Neural cell (in vitro differentiated cells): ENCODE measurements around the gene CDH4. TPM values are rescaled to one million over a fixed set of nuclear protein-coding genes. Genes with fewer than 3 reads are reported as not detected.

Experiments used
- H2AFZ ChIP-seq: fragments of 200-600, 300-800 bp; sonication (generic), shearing (Covaris generic); 2 replicates; pipeline ENCODE4 v1.6.0; 2014; ENCODE audit warnings: low read depth, mild to moderate bottlenecking, antibody characterized with exemption, low read length, moderate library complexity
- H3F3A ChIP-seq: fragments of 200-600 bp; shearing (Covaris generic); 2 replicates; pipeline ENCODE4 v1.6.1; 2016; ENCODE audit warnings: mild to moderate bottlenecking, moderate library complexity, mixed read lengths, antibody characterized with exemption, low read length; ENCODE audit not compliant: insufficient read depth, poor library complexity, severe bottlenecking
- H3K27ac ChIP-seq: fragments of 200-600, 300-800 bp; sonication (generic), shearing (Covaris generic); 2 replicates; pipeline ENCODE4 v1.5.1; 2014; ENCODE audit warnings: mild to moderate bottlenecking, low read length, moderate library complexity
- H3K27me3 ChIP-seq: fragments of 300-800, 200-600 bp; sonication (generic), shearing (Covaris generic); 2 replicates; pipeline ENCODE4 v1.6.0; 2014; ENCODE audit warnings: mild to moderate bottlenecking, low read depth, low read length, moderate library complexity; ENCODE audit not compliant: insufficient read depth
- H3K36me3 ChIP-seq: fragments of 300-800, 200-600 bp; sonication (generic), shearing (Covaris generic); 2 replicates; pipeline ENCODE4 v1.5.1; 2014; ENCODE audit warnings: mild to moderate bottlenecking, antibody characterized with exemption, low read length, moderate library complexity; ENCODE audit not compliant: insufficient read depth
- H3K4me2 ChIP-seq: fragments of 300-800, 200-600 bp; sonication (generic), shearing (Covaris generic); 2 replicates; pipeline ENCODE4 v1.6.0; 2014; ENCODE audit warnings: mild to moderate bottlenecking, low read length
- H3K4me3 ChIP-seq: fragments of 300-800, 200-600 bp; sonication (generic), shearing (Covaris generic); 2 replicates; pipeline ENCODE4 v1.5.1; 2014; ENCODE audit warnings: mild to moderate bottlenecking, low read length, moderate library complexity
- H3K79me2 ChIP-seq: fragments of 200-600 bp; shearing (Covaris generic); replicated peaks from 2 replicates; pipeline ENCODE4 v1.6.0; 2014; ENCODE audit warnings: mild to moderate bottlenecking, low read length, moderate library complexity; ENCODE audit not compliant: insufficient read depth
- H3K9ac ChIP-seq: fragments of 300-800, 200-600 bp; sonication (generic), shearing (Covaris generic); 2 replicates; pipeline ENCODE4 v1.6.1; 2016; ENCODE audit warnings: mild to moderate bottlenecking, low read length, mixed read lengths
- H3K9me2 ChIP-seq: fragments of 200-600 bp; shearing (Covaris generic); 2 replicates; pipeline ENCODE4 v1.6.1; 2016; ENCODE audit warnings: mild to moderate bottlenecking, low read length, mixed read lengths; ENCODE audit not compliant: insufficient read depth
- H3K9me3 ChIP-seq: fragments of 200-600, 300-800 bp; sonication (generic), shearing (Covaris generic); 2 replicates; pipeline ENCODE4 v1.6.1; 2016; ENCODE audit warnings: mild to moderate bottlenecking, mixed run types, low read length, moderate library complexity, mixed read lengths
- H4K20me1 ChIP-seq: fragments of 200-600 bp; shearing (Covaris generic); 2 replicates; pipeline ENCODE4 v1.6.1; 2016; ENCODE audit warnings: mild to moderate bottlenecking, mixed run types; ENCODE audit not compliant: insufficient read depth
- CTCF ChIP-seq: fragments of 450-650 bp; IDR thresholded peaks from 2 replicates; pipeline ENCODE4 v1.5.1; 2014; ENCODE audit warnings: antibody characterized with exemption, mild to moderate bottlenecking, moderate library complexity; ENCODE audit not compliant: poor library complexity, severe bottlenecking
- EP300 ChIP-seq: fragments of 450-650 bp; conservative IDR thresholded peaks from 2 replicates; pipeline ENCODE4 v1.6.1; 2014; ENCODE audit warnings: antibody characterized with exemption, mild to moderate bottlenecking, moderate library complexity; ENCODE audit not compliant: poor library complexity, severe bottlenecking
- EZH2 ChIP-seq: fragments of 200-600, 300-800 bp; shearing (Covaris generic), sonication (generic); IDR thresholded peaks from 2 replicates; pipeline ENCODE4 v1.6.1; 2014; ENCODE audit warnings: antibody characterized with exemption, low read length, borderline replicate concordance, mild to moderate bottlenecking; ENCODE audit not compliant: insufficient read depth, poor library complexity, severe bottlenecking
- MXI1 ChIP-seq: fragments of 450-650 bp; conservative IDR thresholded peaks from 2 replicates; pipeline ENCODE4 v1.6.1; 2014; ENCODE audit warnings: antibody characterized with exemption, mild to moderate bottlenecking; ENCODE audit not compliant: poor library complexity, severe bottlenecking
- POLR2AphosphoS5 ChIP-seq: IDR thresholded peaks from 2 replicates; pipeline ENCODE4 v1.6.1; 2012
- RAD21 ChIP-seq: fragments of 450-650 bp; conservative IDR thresholded peaks from 2 replicates; pipeline ENCODE4 v1.6.1; 2014; ENCODE audit warnings: antibody characterized with exemption, mild to moderate bottlenecking, moderate library complexity
- REST ChIP-seq: IDR thresholded peaks from 2 replicates; pipeline ENCODE4 v1.6.1; 2012; ENCODE audit warnings: borderline replicate concordance
- SMC3 ChIP-seq: fragments of 450-650 bp; conservative IDR thresholded peaks from 2 replicates; pipeline ENCODE4 v1.6.1; 2014; ENCODE audit warnings: antibody characterized with exemption, mild to moderate bottlenecking, moderate library complexity; ENCODE audit not compliant: poor library complexity
- TAF1 ChIP-seq: IDR thresholded peaks from 2 replicates; pipeline ENCODE4 v1.6.1; 2012; ENCODE audit warnings: low read depth
- polyA plus RNA-seq: library from polyadenylated mRNA; depleted of rRNA; stranded (reverse); fragments of >200 nt; gene quantifications from 2 replicates; pipeline ENCODE4 v1.2.3, GENCODE V29; 2014

The CDH4 gene
- polyA plus RNA-seq, 1 donor from 2014 or later: 24.6 TPM

- H3K9ac ChIP-seq: no peak overlapping the region
- TF ChIP-seq MXI1: no peak
- no peak for TF ChIP-seq EZH2
- no peak for TF ChIP-seq SMC3
- TF ChIP-seq CTCF: no peak
- TF ChIP-seq POLR2AphosphoS5: no peak
- no peak for TF ChIP-seq RAD21
- no peak for TF ChIP-seq EP300
- no peak for TF ChIP-seq TAF1
- no peak for TF ChIP-seq REST
- no peak overlapping the region for H3K27ac ChIP-seq
- H4K20me1 ChIP-seq: no peaks in the 10 kb centered on the region
- no peaks in the 10 kb centered on the region for H3K9me3 ChIP-seq
- H3F3A ChIP-seq: no peaks in the 10 kb centered on the region
- no peak overlapping the region for H2AFZ ChIP-seq
- no peaks in the 10 kb centered on the region for H3K9me2 ChIP-seq
- no peaks in the 10 kb centered on the region for H3K27me3 ChIP-seq
- no peaks in the 10 kb centered on the region for H3K79me2 ChIP-seq
- H3K4me3 ChIP-seq: no peak overlapping the region
- H3K4me2 ChIP-seq: no peak overlapping the region
- no peaks in the 10 kb centered on the region for H3K36me3 ChIP-seq
Measured at GRCh38 chr20:61300709-61301108, 48.6 kb downstream of the CDH4 start.

GRCh38 chr20:61301711-61302525 is 49.9 kb downstream of the CDH4 start:
- no peak overlapping the region for H3K27ac ChIP-seq
- H3K4me2 ChIP-seq: no peak overlapping the region
- no peak overlapping the region for H3K4me3 ChIP-seq
- no peak overlapping the region for H3K9ac ChIP-seq
- TF ChIP-seq CTCF: no peak
- no peak for TF ChIP-seq EZH2
- TF ChIP-seq EP300: no peak
- TF ChIP-seq POLR2AphosphoS5: no peak
- no peak for TF ChIP-seq TAF1
- no peak overlapping the region for H2AFZ ChIP-seq
- no peaks in the 10 kb centered on the region for H3K27me3 ChIP-seq
- H3K9me2 ChIP-seq: no peaks in the 10 kb centered on the region
- no peaks in the 10 kb centered on the region for H3F3A ChIP-seq
- no peaks in the 10 kb centered on the region for H3K36me3 ChIP-seq
- H3K79me2 ChIP-seq: no peaks in the 10 kb centered on the region
- no peaks in the 10 kb centered on the region for H4K20me1 ChIP-seq
- H3K9me3 ChIP-seq: no peaks in the 10 kb centered on the region
